Placental epithelial cell (primary cell): ENCODE results near the gene PCDHB12. TPM values are rescaled to one million over a fixed set of nuclear protein-coding genes. Genes with fewer than 3 reads are reported as not detected.

ENCODE experiments used
- total RNA-seq: library from RNA; depleted of rRNA; stranded (reverse); fragments of >200 nt; gene quantifications from 2 replicates; pipeline ENCODE4 v1.2.3, GENCODE V29; 2012

PCDHB12 gene
- total RNA-seq: under 0.01 and 0.11 TPM in 2 replicates

GRCh38 chr5:141208478-141208877, at the start of gene PCDHB12:
Gene PCDHB12, plus strand, starts transcription at chr5:141208719. Its CDS starts 189 bp downstream, at chr5:141208908.

GRCh38 chr5:141172381-141173204, 35.9 kb upstream of the PCDHB12 start, which contains the start of gene PCDHB7:
Gene PCDHB7, plus strand, starts transcription at chr5:141172644. Its CDS starts 192 bp downstream, at chr5:141172836.

GRCh38 chr5:141177577-141178191, 30.8 kb upstream of the PCDHB12 start, which contains the start of gene PCDHB8:
Gene PCDHB8, plus strand, starts transcription at chr5:141177790. Its CDS starts 245 bp downstream, at chr5:141178035.

GRCh38 chr5:141182248-141182647, 26.3 kb upstream of the PCDHB12 start, which contains the start of gene PCDHB16:
Gene PCDHB16, plus strand, starts transcription at chr5:141182387. Its CDS starts 173 bp downstream, at chr5:141182560.

GRCh38 chr5:141186897-141187512, 21.5 kb upstream of the PCDHB12 start, which contains the start of gene PCDHB9:
Gene PCDHB9, plus strand, starts transcription at chr5:141187161. Its CDS starts 158 bp downstream, at chr5:141187319.

GRCh38 chr5:141192110-141192725, 16.3 kb upstream of the PCDHB12 start, which contains the start of gene PCDHB10:
Gene PCDHB10, plus strand, starts transcription at chr5:141192353. Its CDS starts 200 bp downstream, at chr5:141192553.

GRCh38 chr5:141199359-141200235, 8.9 kb upstream of the PCDHB12 start, which contains the start of gene PCDHB11:
Gene PCDHB11, plus strand, starts transcription at chr5:141199627. Its CDS starts 148 bp downstream, at chr5:141199775.

GRCh38 chr5:141213656-141214339, 5.3 kb downstream of the PCDHB12 start, which contains the start of gene PCDHB13:
Gene PCDHB13, plus strand, starts transcription at chr5:141213919. Its CDS starts 205 bp downstream, at chr5:141214124.

GRCh38 chr5:141223112-141223783, 14.7 kb downstream of the PCDHB12 start, which contains the start of gene PCDHB14:
Gene PCDHB14, plus strand, starts transcription at chr5:141223343. Its CDS starts 163 bp downstream, at chr5:141223506.

GRCh38 chr5:141245250-141245717, 36.8 kb downstream of the PCDHB12 start, which contains the start of gene PCDHB15:
Gene PCDHB15, plus strand, starts transcription at chr5:141245395. Its CDS starts 184 bp downstream, at chr5:141245579.

Other genes starting within 250 kb of the PCDHB12 start
- 0.39 TPM in 1 of 2 replicates, not detected in the other for gene PCDHAC2, start 242.2 kb upstream of the PCDHB12 start, total RNA-seq
- not detected in 2 replicates for gene PCDHB1, start 157.3 kb upstream of the PCDHB12 start, total RNA-seq
- gene PCDHB2, start 114.1 kb upstream of the PCDHB12 start, total RNA-seq: 0.39 and 1.2 TPM in 2 replicates
- 0.11 and 0.39 TPM in 2 replicates for gene PCDHB3, start 108.2 kb upstream of the PCDHB12 start, total RNA-seq
- 0.22 and 0.39 TPM in 2 replicates for gene PCDHB4, start 86.9 kb upstream of the PCDHB12 start, total RNA-seq
- under 0.01 and 0.54 TPM in 2 replicates for gene PCDHB5, start 73.5 kb upstream of the PCDHB12 start, total RNA-seq
- gene PCDHB6, start 58.7 kb upstream of the PCDHB12 start, total RNA-seq: 0.11 and 0.39 TPM in 2 replicates
- gene PCDHB7, start 36.1 kb upstream of the PCDHB12 start, total RNA-seq: 0.22 and 0.79 TPM in 2 replicates
- gene PCDHB8, start 30.9 kb upstream of the PCDHB12 start, total RNA-seq: under 0.01 TPM in 1 of 2 replicates, not detected in the other
- under 0.01 and 0.11 TPM in 2 replicates for gene PCDHB16, start 26.3 kb upstream of the PCDHB12 start, total RNA-seq
- 0.54 TPM in 1 of 2 replicates, not detected in the other for gene PCDHB9, start 21.6 kb upstream of the PCDHB12 start, total RNA-seq
- gene PCDHB10, start 16.4 kb upstream of the PCDHB12 start, total RNA-seq: 0.39 TPM in 1 of 2 replicates, not detected in the other
- gene PCDHB11, start 9.1 kb upstream of the PCDHB12 start, total RNA-seq: 0.39 TPM in 1 of 2 replicates, not detected in the other
- 0.43 and 0.79 TPM in 2 replicates for gene PCDHB13, start 5.2 kb downstream of the PCDHB12 start, total RNA-seq
- 0.22 and 1.2 TPM in 2 replicates for gene PCDHB14, start 14.6 kb downstream of the PCDHB12 start, total RNA-seq
- gene PCDHB15, start 36.7 kb downstream of the PCDHB12 start, total RNA-seq: 0.11 and 0.39 TPM in 2 replicates
- 0.22 and 0.39 TPM in 2 replicates for gene SLC25A2, start 95.3 kb downstream of the PCDHB12 start, total RNA-seq
- gene TAF7, start 112.1 kb downstream of the PCDHB12 start, total RNA-seq: 49.9 and 60.9 TPM in 2 replicates
- gene PCDHGA1, start 121.8 kb downstream of the PCDHB12 start, total RNA-seq: 0.22 and 0.39 TPM in 2 replicates
- gene PCDHGA2, start 130.0 kb downstream of the PCDHB12 start, total RNA-seq: 0.43 and 1.2 TPM in 2 replicates
- 0.33 and 1.2 TPM in 2 replicates for gene PCDHGA3, start 135.1 kb downstream of the PCDHB12 start, total RNA-seq
- 0.98 and 2.0 TPM in 2 replicates for gene PCDHGB1, start 141.4 kb downstream of the PCDHB12 start, total RNA-seq
- gene PCDHGA4, start 146.3 kb downstream of the PCDHB12 start, total RNA-seq: 1.5 and 2.7 TPM in 2 replicates
- gene PCDHGB2, start 151.3 kb downstream of the PCDHB12 start, total RNA-seq: 0.33 and 2.4 TPM in 2 replicates
- 0.43 and 1.6 TPM in 2 replicates for gene PCDHGA5, start 155.4 kb downstream of the PCDHB12 start, total RNA-seq
- gene PCDHGB3, start 161.5 kb downstream of the PCDHB12 start, total RNA-seq: 3.1 and 5.9 TPM in 2 replicates
- 2.6 and 3.9 TPM in 2 replicates for gene PCDHGA6, start 165.2 kb downstream of the PCDHB12 start, total RNA-seq
- 2.8 and 5.5 TPM in 2 replicates for gene PCDHGA7, start 174.0 kb downstream of the PCDHB12 start, total RNA-seq
- gene PCDHGB4, start 179.0 kb downstream of the PCDHB12 start, total RNA-seq: 12.0 and 13.0 TPM in 2 replicates
- gene PCDHGA8, start 183.9 kb downstream of the PCDHB12 start, total RNA-seq: 1.2 and 3.5 TPM in 2 replicates
- gene PCDHGB5, start 189.2 kb downstream of the PCDHB12 start, total RNA-seq: 13.7 and 15.4 TPM in 2 replicates
- gene PCDHGA9, start 194.1 kb downstream of the PCDHB12 start, total RNA-seq: 4.3 and 5.7 TPM in 2 replicates
- 2.3 and 3.1 TPM in 2 replicates for gene PCDHGB6, start 199.3 kb downstream of the PCDHB12 start, total RNA-seq
- 4.4 and 9.4 TPM in 2 replicates for gene PCDHGA10, start 204.3 kb downstream of the PCDHB12 start, total RNA-seq
- 1.8 and 7.5 TPM in 2 replicates for gene PCDHGB7, start 209.0 kb downstream of the PCDHB12 start, total RNA-seq
- gene PCDHGA11, start 212.3 kb downstream of the PCDHB12 start, total RNA-seq: 6.2 and 9.0 TPM in 2 replicates
- 6.7 and 8.2 TPM in 2 replicates for gene PCDHGA12, start 221.8 kb downstream of the PCDHB12 start, total RNA-seq